ENCODE measurements around the gene COL18A1. TPM values are rescaled to one million over a fixed set of nuclear protein-coding genes. Genes with fewer than 3 reads are reported as not detected.

COL18A1 gene
- total RNA-seq, 3 donors from 2014 or later (not counting 1 experiment from before 2014, with no cell fraction given), result 12.3 to 22.3 (median 12.7) TPM

GRCh38 chr21:45504021-45504515 lies 99.1 kb downstream of the COL18A1 start:
- TF ChIP-seq CTCF (IDR thresholded peaks at IDR 0.05), result no peak
- no peaks in the 10 kb centered on the region for H3K4me1 ChIP-seq (ENCODE audit: control insufficient read depth, insufficient read depth, low read length)
- intact Hi-C loops (cut with micrococcal nuclease), result no loop called here
- no peaks in the 10 kb centered on the region for H3K36me3 ChIP-seq (ENCODE audit: control insufficient read depth, insufficient read depth, low read length)
- no peak overlapping the region for H3K4me3 ChIP-seq (ENCODE audit: low read length)
- Mint-ChIP-seq H3K27ac (no peak overlapping the region), H3K4me1 (peaks cover 0 to 8% of the 10 kb centered on the region in 2 donors), H3K9me3 (peaks cover 0 to 3% of the 10 kb centered on the region in 2 donors), H3K27me3 (ENCODE audit: low read depth in 2 of 2) (no peaks in the 10 kb centered on the region), H3K4me3 (no peak overlapping the region), H3K36me3 (no peaks in the 10 kb centered on the region)
- WGBS (ENCODE audit: insufficient coverage), result 87% methylated on average over 22 of the region's 22 CpGs
- H3K27ac ChIP-seq (ENCODE audit: low read length), result no peak overlapping the region
- no peaks in the 10 kb centered on the region for H3K27me3 ChIP-seq (ENCODE audit: control insufficient read depth, insufficient read depth, low read length)
- no peaks in the 10 kb centered on the region for H3K9me3 ChIP-seq (ENCODE audit: control insufficient read depth, insufficient read depth, low read length)
- DNase-seq (no peak), ATAC-seq (no peak)

GRCh38 chr21:45504516-45505415 lies 99.8 kb downstream of the COL18A1 start:
- 87% methylated on average over 41 of the region's 41 CpGs for WGBS (ENCODE audit: insufficient coverage)
- Mint-ChIP-seq H3K4me3 (no peak overlapping the region), H3K27me3 (ENCODE audit: low read depth in 2 of 2) (no peaks in the 10 kb centered on the region), H3K4me1 (peaks cover 0 to 4% of the 10 kb centered on the region in 2 donors), H3K9me3 (no peaks in the 10 kb centered on the region), H3K27ac (no peak overlapping the region), H3K36me3 (no peaks in the 10 kb centered on the region)
- TF ChIP-seq CTCF (IDR thresholded peaks at IDR 0.05), result no peak
- DNase-seq, result no peak
- H3K27ac ChIP-seq (ENCODE audit: low read length), result no peak overlapping the region
- H3K4me3 ChIP-seq (ENCODE audit: low read length), result no peak overlapping the region
- intact Hi-C loops (cut with micrococcal nuclease), result no loop called here
- no peak for ATAC-seq
- no peaks in the 10 kb centered on the region for H3K4me1 ChIP-seq (ENCODE audit: control insufficient read depth, insufficient read depth, low read length)
- no peaks in the 10 kb centered on the region for H3K27me3 ChIP-seq (ENCODE audit: control insufficient read depth, insufficient read depth, low read length)
- H3K9me3 ChIP-seq (ENCODE audit: control insufficient read depth, insufficient read depth, low read length), result no peaks in the 10 kb centered on the region
- no peaks in the 10 kb centered on the region for H3K36me3 ChIP-seq (ENCODE audit: control insufficient read depth, insufficient read depth, low read length)

- Histone ChIP-seq H3K9me3 (ENCODE audit: control insufficient read depth, insufficient read depth, low read length) (no peaks in the 10 kb centered on the region), H3K27ac (ENCODE audit: low read length) (no peak overlapping the region), H3K4me3 (ENCODE audit: low read length) (no peak overlapping the region), H3K27me3 (ENCODE audit: control insufficient read depth, insufficient read depth, low read length) (no peaks in the 10 kb centered on the region), H3K36me3 (ENCODE audit: control insufficient read depth, insufficient read depth, low read length) (no peaks in the 10 kb centered on the region), H3K4me1 (ENCODE audit: control insufficient read depth, insufficient read depth, low read length) (no peaks in the 10 kb centered on the region)
- Mint-ChIP-seq H3K27me3 (ENCODE audit: low read depth in 2 of 2) (no peaks in the 10 kb centered on the region), H3K4me3 (no peak overlapping the region), H3K4me1 (no peaks in the 10 kb centered on the region), H3K9me3 (no peaks in the 10 kb centered on the region), H3K27ac (no peak overlapping the region), H3K36me3 (no peaks in the 10 kb centered on the region)
- TF ChIP-seq CTCF (IDR thresholded peaks at IDR 0.05), result no peak
- WGBS (ENCODE audit: insufficient coverage), result 87% methylated on average over 33 of the region's 33 CpGs
- intact Hi-C loops (cut with micrococcal nuclease), result no loop called here
- ATAC-seq (no peak), DNase-seq (no peak)
Observed at GRCh38 chr21:45505416-45506021, 100.6 kb downstream of the COL18A1 start.
